ENCODE data around the gene ZNF488. TPM values are rescaled to one million over a fixed set of nuclear protein-coding genes. Genes with fewer than 3 reads are reported as not detected.

ZNF488 gene, protein sequence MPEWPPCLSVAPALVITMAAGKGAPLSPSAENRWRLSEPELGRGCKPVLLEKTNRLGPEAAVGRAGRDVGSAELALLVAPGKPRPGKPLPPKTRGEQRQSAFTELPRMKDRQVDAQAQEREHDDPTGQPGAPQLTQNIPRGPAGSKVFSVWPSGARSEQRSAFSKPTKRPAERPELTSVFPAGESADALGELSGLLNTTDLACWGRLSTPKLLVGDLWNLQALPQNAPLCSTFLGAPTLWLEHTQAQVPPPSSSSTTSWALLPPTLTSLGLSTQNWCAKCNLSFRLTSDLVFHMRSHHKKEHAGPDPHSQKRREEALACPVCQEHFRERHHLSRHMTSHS
- total RNA-seq: 0.39 and 1.3 TPM in 2 replicates

DNA sequence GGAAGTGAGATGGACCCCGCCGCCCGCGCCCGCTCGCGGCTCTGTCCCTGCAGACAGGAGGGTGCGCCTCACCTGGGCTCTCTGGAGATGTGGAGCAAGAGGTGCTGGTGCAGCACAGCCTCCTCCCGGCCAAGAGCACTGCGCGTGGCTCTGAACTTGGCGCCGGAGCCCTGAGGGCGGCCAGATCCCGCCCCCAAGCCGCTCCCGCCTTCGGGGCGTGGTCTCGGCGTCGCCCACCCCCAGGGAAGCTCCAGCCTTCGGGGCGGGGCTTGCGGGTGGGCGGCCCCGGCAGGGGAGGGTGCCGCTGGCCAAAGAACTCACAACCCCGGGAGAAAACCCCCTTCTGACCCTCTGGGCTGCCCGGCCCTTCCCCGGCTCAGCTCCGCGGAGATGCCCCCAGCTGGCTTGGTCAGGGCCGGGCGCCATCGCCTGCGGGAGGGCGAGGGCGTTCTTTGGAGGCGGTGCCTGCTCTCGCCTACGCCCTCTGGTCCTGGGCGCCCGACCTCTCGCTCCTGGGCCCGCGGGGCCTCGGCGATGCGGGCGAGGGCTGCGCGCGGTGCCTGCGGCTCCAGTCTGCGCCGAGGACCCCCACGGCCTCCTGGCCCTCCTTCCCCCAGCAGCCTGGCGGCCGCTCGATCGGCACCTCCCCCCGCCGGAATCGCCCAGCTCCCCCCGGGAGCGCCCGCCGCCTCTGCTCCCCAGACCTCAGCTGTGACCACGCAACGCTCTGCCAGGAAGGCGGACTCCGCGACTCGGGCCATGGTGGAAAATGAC, at the start of gene ZNF488:
TSS of gene ZNF488 (minus strand) at position 146 of the 774 bp plus-strand sequence. CDS start 15,464 bp downstream, outside the sequence.

DNA sequence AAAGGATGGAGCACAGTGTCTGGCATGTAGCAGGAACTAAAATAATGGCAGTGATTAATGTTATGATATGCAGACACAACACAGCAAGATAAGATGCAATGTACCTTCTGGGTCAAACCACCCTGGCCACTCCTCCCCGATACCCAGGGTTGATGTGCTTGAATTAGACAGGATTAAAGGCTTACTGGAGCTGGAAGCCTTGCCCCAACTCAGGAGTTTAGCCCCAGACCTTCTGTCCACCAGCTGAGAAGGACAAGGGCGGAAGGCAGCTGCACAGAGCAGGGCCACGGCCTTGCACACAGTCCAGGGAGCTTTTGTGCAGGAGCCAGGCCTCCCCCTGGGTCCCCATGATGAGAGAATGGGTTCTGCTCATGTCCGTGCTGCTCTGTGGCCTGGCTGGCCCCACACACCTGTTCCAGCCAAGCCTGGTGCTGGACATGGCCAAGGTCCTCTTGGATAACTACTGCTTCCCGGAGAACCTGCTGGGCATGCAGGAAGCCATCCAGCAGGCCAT, 35.9 kb downstream of the ZNF488 start, which contains the start of gene RBP3:
TSS of gene RBP3 (plus strand) at position 226 of the 514 bp plus-strand sequence. CDS start at position 348, 122 bp downstream.

DNA sequence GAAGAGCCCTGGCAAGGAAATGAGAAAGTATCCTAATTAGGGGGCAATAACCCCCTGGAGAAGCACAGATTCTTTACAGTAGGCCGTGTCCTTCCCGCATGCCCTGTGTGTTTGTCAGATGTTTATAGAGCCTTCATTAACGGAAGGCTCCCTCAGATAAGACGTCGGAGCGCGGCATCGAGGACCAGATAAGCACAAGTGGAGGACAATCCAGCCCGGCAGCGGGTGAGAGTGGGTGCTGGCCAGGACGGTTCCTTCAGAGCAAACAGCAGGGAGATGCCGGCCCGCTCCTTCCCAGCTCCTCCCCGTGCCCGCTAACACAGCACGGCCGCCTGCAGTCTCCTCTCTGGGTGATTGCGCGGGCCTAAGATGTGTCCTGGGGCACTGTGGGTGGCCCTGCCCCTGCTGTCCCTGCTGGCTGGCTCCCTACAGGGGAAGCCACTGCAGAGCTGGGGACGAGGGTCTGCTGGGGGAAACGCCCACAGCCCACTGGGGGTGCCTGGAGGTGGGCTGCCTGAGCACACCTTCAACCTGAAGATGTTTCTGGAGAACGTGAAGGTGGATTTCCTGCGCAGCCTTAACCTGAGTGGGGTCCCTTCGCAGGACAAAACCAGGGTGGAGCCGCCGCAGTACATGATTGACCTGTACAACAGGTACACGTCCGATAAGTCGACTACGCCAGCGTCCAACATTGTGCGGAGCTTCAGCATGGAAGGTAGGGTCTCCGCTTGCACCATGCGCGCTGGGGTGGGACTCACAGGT, 61.6 kb downstream of the ZNF488 start, which contains the start of gene GDF2:
TSS of gene GDF2 (plus strand) at position 155 of the 762 bp plus-strand sequence. CDS start at position 370, 215 bp downstream.

Other genes starting within 250 kb of the ZNF488 start
- gene GDF10, start 84.1 kb downstream of the ZNF488 start, total RNA-seq: not detected in 2 replicates
- gene GDF2, start 61.8 kb downstream of the ZNF488 start, total RNA-seq: not detected in 2 replicates
- not detected in 2 replicates for gene RBP3, start 35.9 kb downstream of the ZNF488 start, total RNA-seq
- 161 and 275 TPM in 2 replicates for gene ANXA8, start 99.8 kb upstream of the ZNF488 start, total RNA-seq
- 15.6 and 21.2 TPM in 2 replicates for gene FAM25G, start 107.4 kb upstream of the ZNF488 start, total RNA-seq
- 0.91 and 2.0 TPM in 2 replicates for gene AGAP9, start 139.3 kb upstream of the ZNF488 start, total RNA-seq

Measured in hair follicular keratinocyte (primary cell).